ENCODE data around the gene SH3PXD2A. TPM values are rescaled to one million over a fixed set of nuclear protein-coding genes. Genes with fewer than 3 reads are reported as not detected.

Gene SH3PXD2A
- total RNA-seq, 1 donor from 2014 or later, result 2.3 TPM

DNA sequence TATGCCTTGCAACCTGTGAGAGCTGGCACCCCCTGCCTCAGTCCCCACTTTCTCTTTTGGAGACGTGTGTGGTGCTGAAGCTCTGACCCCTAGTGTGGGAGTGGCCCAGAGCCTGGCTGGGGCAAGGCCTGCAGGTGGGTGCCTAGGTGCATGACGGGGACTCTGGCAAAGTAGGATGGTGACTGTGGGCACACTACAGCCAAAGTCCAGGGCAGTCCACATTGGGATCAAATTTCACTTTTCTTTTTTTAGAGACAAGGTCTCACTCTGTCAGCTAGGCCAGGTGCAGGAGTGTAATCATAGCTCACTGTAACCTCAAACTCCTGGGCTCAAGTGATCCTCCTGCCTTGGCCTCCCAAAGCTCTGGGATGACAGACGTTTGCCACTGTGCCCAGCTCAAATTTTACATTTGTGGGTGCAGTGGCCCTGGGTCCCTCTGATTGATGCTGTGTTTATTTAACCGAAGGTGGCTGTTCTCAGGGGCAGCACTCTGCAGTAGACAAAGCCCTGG, 309.6 kb downstream of the SH3PXD2A start:
- no peaks in the 10 kb centered on the region for H3K9me3 Mint-ChIP-seq
- Histone ChIP-seq H3K27me3 (no peaks in the 10 kb centered on the region), H3K4me3 (no peak overlapping the region), H4K20me1 (ENCODE audit: low read depth) (no peaks in the 10 kb centered on the region), H3K4me1 (peaks cover 22% of the 10 kb centered on the region), H3F3A (ENCODE audit: low read depth) (peaks cover 11% of the 10 kb centered on the region), H3K9me3 (ENCODE audit: low read depth) (no peaks in the 10 kb centered on the region), H3K79me2 (ENCODE audit: low read depth) (no peaks in the 10 kb centered on the region), H3K9ac (no peak overlapping the region), H2AFZ (replicated peaks) (no peak overlapping the region), H3K4me2 (no peak overlapping the region), H3K36me3 (no peaks in the 10 kb centered on the region), H3K27ac (no peak overlapping the region)
- H3K36me3 Mint-ChIP-seq, result no peaks in the 10 kb centered on the region
- TF ChIP-seq CTCF (IDR thresholded peaks at IDR 0.05) (no peak), EZH2 (IDR thresholded peaks at IDR 0.05) (no peak), EZH2phosphoT487 (IDR thresholded peaks at IDR 0.05) (no peak)
- H3K4me1 Mint-ChIP-seq, result peaks cover 38% of the 10 kb centered on the region
- no peak overlapping the region for H3K27ac Mint-ChIP-seq
- no peak overlapping the region for H3K4me3 Mint-ChIP-seq
- H3K27me3 Mint-ChIP-seq (ENCODE audit: insufficient read depth, low read depth), result peaks cover 3% of the 10 kb centered on the region
- no peak for DNase-seq (ENCODE audit: low spot score)

- Histone ChIP-seq H2AFZ (replicated peaks) (no peak overlapping the region), H3K4me2 (no peak overlapping the region)
- peaks cover 3% of the 10 kb centered on the region for H3K27me3 Mint-ChIP-seq (ENCODE audit: insufficient read depth, low read depth)
Measured at GRCh38 chr10:103545366-103545765, 310.0 kb downstream of the SH3PXD2A start.

GRCh38 chr10:103544657-103545310, 310.6 kb downstream of the SH3PXD2A start:
- Histone ChIP-seq H3K4me2 (no peak overlapping the region), H3K79me2 (ENCODE audit: low read depth) (no peaks in the 10 kb centered on the region), H3K27me3 (no peaks in the 10 kb centered on the region), H3K36me3 (no peaks in the 10 kb centered on the region), H3K9ac (no peak overlapping the region), H4K20me1 (ENCODE audit: low read depth) (no peaks in the 10 kb centered on the region), H3K9me3 (ENCODE audit: low read depth) (no peaks in the 10 kb centered on the region), H3K4me1 (peaks cover 22% of the 10 kb centered on the region), H3K27ac (no peak overlapping the region), H3F3A (ENCODE audit: low read depth) (peaks cover 11% of the 10 kb centered on the region), H3K4me3 (no peak overlapping the region), H2AFZ (replicated peaks) (no peak overlapping the region)
- DNase-seq (ENCODE audit: low spot score), result no peak
- H3K4me1 Mint-ChIP-seq, result peaks cover 38% of the 10 kb centered on the region
- no peaks in the 10 kb centered on the region for H3K36me3 Mint-ChIP-seq
- no peaks in the 10 kb centered on the region for H3K9me3 Mint-ChIP-seq
- H3K4me3 Mint-ChIP-seq, result no peak overlapping the region
- TF ChIP-seq EZH2phosphoT487 (IDR thresholded peaks at IDR 0.05) (no peak), EZH2 (IDR thresholded peaks at IDR 0.05) (no peak), CTCF (IDR thresholded peaks at IDR 0.05) (no peak)
- peak overlapping the region; percentile 80 for H3K27ac Mint-ChIP-seq
- H3K27me3 Mint-ChIP-seq (ENCODE audit: insufficient read depth, low read depth), result peaks cover 3% of the 10 kb centered on the region

More at GRCh38 chr10:103545366-103545765, 310.0 kb downstream of the SH3PXD2A start:
- no peak for DNase-seq (ENCODE audit: low spot score)
- no peak overlapping the region for H3K9ac ChIP-seq
- H3K79me2 ChIP-seq (ENCODE audit: low read depth), result no peaks in the 10 kb centered on the region
- H3K4me1 Mint-ChIP-seq, result peaks cover 38% of the 10 kb centered on the region
- TF ChIP-seq EZH2 (IDR thresholded peaks at IDR 0.05), result no peak
- no peak for TF ChIP-seq CTCF (IDR thresholded peaks at IDR 0.05)
- TF ChIP-seq EZH2phosphoT487 (IDR thresholded peaks at IDR 0.05), result no peak
- no peaks in the 10 kb centered on the region for H3K36me3 ChIP-seq
- H3K36me3 Mint-ChIP-seq, result no peaks in the 10 kb centered on the region
- H3K27me3 ChIP-seq, result no peaks in the 10 kb centered on the region
- H3K9me3 Mint-ChIP-seq, result no peaks in the 10 kb centered on the region
- no peak overlapping the region for H3K27ac Mint-ChIP-seq
- no peak overlapping the region for H3K4me3 Mint-ChIP-seq
- peaks cover 22% of the 10 kb centered on the region for H3K4me1 ChIP-seq
- no peaks in the 10 kb centered on the region for H4K20me1 ChIP-seq (ENCODE audit: low read depth)
- peaks cover 11% of the 10 kb centered on the region for H3F3A ChIP-seq (ENCODE audit: low read depth)
- no peaks in the 10 kb centered on the region for H3K9me3 ChIP-seq (ENCODE audit: low read depth)
- H3K27ac ChIP-seq, result no peak overlapping the region
- no peak overlapping the region for H3K4me3 ChIP-seq

Small RNA genes lying within 50 kb of the gene (small RNA-seq; reads per million reads assigned to genes)
- gene RF00019, result not detected

Other genes with a start within 250 kb of the SH3PXD2A start
- 26.4 and 32.0 TPM in 2 replicates for gene STN1, start 62.6 kb upstream of the SH3PXD2A start, total RNA-seq (ENCODE audit: low replicate concordance)
- 33.5 and 42.7 TPM in 2 replicates for gene SLK, start 111.6 kb upstream of the SH3PXD2A start, total RNA-seq (ENCODE audit: low replicate concordance)
- 1.5 and 2.3 TPM in 2 replicates for gene COL17A1, start 230.3 kb upstream of the SH3PXD2A start, total RNA-seq (ENCODE audit: low replicate concordance)

Data from neural progenitor cell (in vitro differentiated cells).